Endothelial cell of umbilical vein (primary cell): ENCODE results near the gene CTIF. TPM values are rescaled to one million over a fixed set of nuclear protein-coding genes. Genes with fewer than 3 reads are reported as not detected.

Experiments
- BruUV-seq: library from RNA; stranded (reverse); fragments of 400-500 nt; replicated peaks from 2 replicates; lab custom pipeline; 2021; lab: Mats Ljungman, UMichigan
- CTCF ChIA-PET: fragments of 300-600, 350-600 bp; sonication (Branson Sonifier 250); formaldehyde crosslinking; loops from one replicate; lab custom pipeline; 2021; ENCODE audit warnings: antibody characterized with exemption, inconsistent platforms; lab: Charles Lee
- POLR2A ChIA-PET: fragments of 300-600, 350-600 bp; sonication (Branson Sonifier 250); formaldehyde crosslinking; loops from one replicate; lab custom pipeline; 2021; ENCODE audit warnings: antibody characterized with exemption, inconsistent platforms; lab: Charles Lee
- DNase-seq: peaks from one replicate; pipeline ENCODE4 v3.0.0-alpha.2; 2011; ENCODE audit warnings: low read depth, low spot score
- FAIRE-seq: peaks from 2 replicates; lab custom pipeline; 2011; peaks lifted over from hg19 to GRCh38; lab: Jason Lieb, UNC
- H2AFZ ChIP-seq: 2 replicates; pipeline ENCODE4 v1.6.0; 2012; ENCODE audit warnings: low read depth, low read length, control low read depth, inconsistent platforms
- H3K27ac ChIP-seq: 2 replicates; pipeline ENCODE4 v1.5.1; 2011; ENCODE audit warnings: low read depth, mild to moderate bottlenecking, control low read depth, low read length, moderate library complexity; ENCODE audit not compliant: insufficient read depth
- H3K27me3 ChIP-seq, 2 experiments: 2 replicates each; pipeline versions ENCODE4 v1.6.0 to v1.6.1; 2011; ENCODE audit warnings: low read length in 2 of 2, mixed read lengths in 1 of 2; ENCODE audit not compliant: control insufficient read depth in 2 of 2, insufficient read depth in 2 of 2
- H3K36me3 ChIP-seq, 2 experiments: 2 replicates in 1 of 2; 3 replicates in 1 of 2; pipeline ENCODE4 v1.5.1; 2011; ENCODE audit warnings: low read length in 2 of 2, mild to moderate bottlenecking in 1 of 2, moderate library complexity in 1 of 2; ENCODE audit not compliant: control insufficient read depth in 2 of 2, insufficient read depth in 2 of 2; ENCODE audit errors: extremely low read depth in 1 of 2
- H3K4me1 ChIP-seq: 3 replicates; pipeline ENCODE4 v1.5.1; 2011; ENCODE audit warnings: mild to moderate bottlenecking, low read length; ENCODE audit not compliant: control insufficient read depth, insufficient read depth; ENCODE audit errors: extremely low read depth
- H3K4me2 ChIP-seq: 2 replicates; pipeline ENCODE4 v1.6.1; 2011; ENCODE audit warnings: low read length, control low read depth, mixed read lengths; ENCODE audit not compliant: insufficient read depth
- H3K4me3 ChIP-seq, 3 experiments: fragments of 200-600 bp in 1 of 3; sonication (generic), shearing (Covaris generic) in 1 of 3; replicated peaks in 1 of 3; 2 replicates each; pipeline ENCODE4 v1.5.1; 2011 to 2016; ENCODE audit warnings: control low read depth in 3 of 3, low read length in 3 of 3, mild to moderate bottlenecking in 2 of 3, inconsistent platforms in 1 of 3, low read depth in 1 of 3, moderate library complexity in 1 of 3; ENCODE audit not compliant: insufficient read depth in 1 of 3
- H3K79me2 ChIP-seq: 2 replicates; pipeline ENCODE4 v1.6.0; 2012; ENCODE audit warnings: low read length, inconsistent platforms; ENCODE audit not compliant: control insufficient read depth, insufficient read depth
- H3K9ac ChIP-seq: replicated peaks from 2 replicates; pipeline ENCODE3; 2011; ENCODE audit warnings: low read length, control low read depth; ENCODE audit not compliant: insufficient read depth; ENCODE audit errors: extremely low read depth
- H3K9me1 ChIP-seq: replicated peaks from 3 replicates; pipeline ENCODE4 v1.6.0; 2011; ENCODE audit warnings: mild to moderate bottlenecking, low read length; ENCODE audit not compliant: control insufficient read depth, insufficient read depth; ENCODE audit errors: extremely low read depth
- H3K9me3 ChIP-seq: replicated peaks from 2 replicates; pipeline ENCODE4 v1.5.1; 2012; ENCODE audit warnings: low read length, inconsistent platforms; ENCODE audit not compliant: control insufficient read depth, insufficient read depth
- H4K20me1 ChIP-seq: replicated peaks from 2 replicates; pipeline ENCODE3; 2011; ENCODE audit warnings: mild to moderate bottlenecking, low read length; ENCODE audit not compliant: control insufficient read depth, insufficient read depth; ENCODE audit errors: extremely low read depth
- EZH2 ChIP-seq: IDR thresholded peaks from 2 replicates; pipeline ENCODE4 v1.6.1; 2012; ENCODE audit warnings: borderline replicate concordance, low read depth, mild to moderate bottlenecking, moderate library complexity, low read length, inconsistent platforms; ENCODE audit not compliant: severe bottlenecking
- FOS ChIP-seq: IDR thresholded peaks from 2 replicates; pipeline ENCODE4 v1.6.1; 2011; ENCODE audit warnings: mild to moderate bottlenecking, low read length, moderate library complexity, borderline replicate concordance; ENCODE audit not compliant: insufficient read depth
- GATA2 ChIP-seq: IDR thresholded peaks from 2 replicates; pipeline ENCODE4 v1.7.0; 2011; ENCODE audit warnings: low read depth, mild to moderate bottlenecking, moderate library complexity, mixed read lengths, low read length; ENCODE audit not compliant: insufficient read length, insufficient read depth
- JUN ChIP-seq: IDR thresholded peaks from 2 replicates; pipeline ENCODE4 v1.6.1; 2011; ENCODE audit warnings: borderline replicate concordance, low read depth; ENCODE audit not compliant: insufficient read length, insufficient read depth
- MYC ChIP-seq: IDR thresholded peaks from one replicate; pipeline ENCODE4 v1.6.1; 2011; ENCODE audit warnings: mild to moderate bottlenecking, low read depth, low read length
- POLR2A ChIP-seq: IDR thresholded peaks from 2 replicates; pipeline ENCODE4 v1.6.1; 2012; ENCODE audit warnings: low read depth, mild to moderate bottlenecking, control low read depth, low read length
- POLR2AphosphoS5 ChIP-seq: IDR thresholded peaks from 2 replicates; pipeline ENCODE4 v1.6.1; 2012; ENCODE audit warnings: low read depth, mild to moderate bottlenecking, control low read depth, low read length, moderate library complexity; ENCODE audit not compliant: insufficient read depth
- dilution Hi-C: fragments of 300-500 bp; cut with MboI; formaldehyde crosslinking; loops from one replicate; pipeline ENCODE4 v1.15.0; 2019; ENCODE audit warnings: low sequenced_read_pairs; ENCODE audit not compliant: extremely low pct_ligation_motif_present
- intact Hi-C: fragments of 100-400 bp; cut with micrococcal nuclease; formaldehyde crosslinking; loops from one replicate; pipeline ENCODE4 v1.10.0; 2022
- polyA plus RNA-seq, 4 experiments: library from polyadenylated mRNA; depleted of rRNA in 3 of 4; stranded (reverse) in 3 of 4; unstranded in 1 of 4; fragments of >200 nt; gene quantifications; 2 replicates each; pipeline versions ENCODE4 v1.2.1 to v1.2.3, GENCODE V29; 2011 to 2012; ENCODE audit warnings: missing spikeins in 1 of 4
- total RNA-seq: library from RNA; stranded (reverse); gene quantifications from 2 replicates; pipeline ENCODE4 v1.2.3, GENCODE V29; 2021
- TF ChIP-seq, protein P1 (sequence below): IDR thresholded peaks from 2 replicates; pipeline ENCODE4 v1.6.1; 2011; ENCODE audit not compliant: insufficient read depth, insufficient read length
- TF ChIP-seq, protein P2 (sequence below), 2 donors: IDR thresholded peaks; 1 replicate in 1 of 2; 2 replicates in 1 of 2; pipeline ENCODE4 v1.5.1; 2011; ENCODE audit warnings: low read length in 2 of 2, mild to moderate bottlenecking in 2 of 2, moderate library complexity in 2 of 2, control low read depth in 1 of 2, inconsistent platforms in 1 of 2, low read depth in 1 of 2; ENCODE audit not compliant: insufficient read depth in 1 of 2; ENCODE audit errors: extremely low read depth in 1 of 2

Gene CTIF
- total and polyA plus RNA-seq, 2 donors (not counting 3 experiments of a cell fraction or from before 2014, with no cell fraction given), result 20.9 to 57.7 TPM

DNA sequence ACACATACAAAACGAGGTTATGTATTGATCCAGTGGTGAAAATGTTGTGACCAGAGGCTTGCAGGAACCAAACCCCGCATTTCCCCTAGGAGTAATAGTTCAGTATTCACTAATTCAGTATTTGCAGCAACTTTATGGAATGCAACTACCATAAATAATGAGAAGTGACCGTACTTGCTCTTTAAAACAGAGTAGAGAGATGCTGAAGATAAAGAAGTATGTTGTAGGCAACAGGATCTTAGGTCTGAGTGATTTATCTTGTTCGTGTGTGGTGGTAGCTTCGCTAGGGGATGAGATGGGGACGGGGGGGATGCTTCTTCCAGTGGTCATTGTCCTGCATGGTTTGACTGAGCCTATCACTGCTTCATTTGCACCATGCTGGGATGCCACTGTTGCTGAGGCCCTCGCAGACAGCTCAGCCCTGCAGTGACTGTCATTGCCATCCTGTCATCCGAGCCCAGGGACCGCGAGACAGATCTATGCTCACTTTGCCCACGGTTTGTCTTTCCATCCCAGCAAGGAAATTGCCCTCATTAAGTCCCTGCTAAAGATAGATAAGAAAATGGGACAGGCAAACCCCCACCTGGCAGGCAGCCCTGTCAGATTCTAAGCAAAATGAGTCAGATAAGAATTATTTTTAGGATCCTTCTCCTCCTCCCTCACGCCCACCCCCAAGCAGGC, 181.3 kb downstream of the CTIF start:
- Histone ChIP-seq H2AFZ (no peak overlapping the region), H3K4me2 (no peak overlapping the region)
- peak; percentile 37 for FAIRE-seq

DNA sequence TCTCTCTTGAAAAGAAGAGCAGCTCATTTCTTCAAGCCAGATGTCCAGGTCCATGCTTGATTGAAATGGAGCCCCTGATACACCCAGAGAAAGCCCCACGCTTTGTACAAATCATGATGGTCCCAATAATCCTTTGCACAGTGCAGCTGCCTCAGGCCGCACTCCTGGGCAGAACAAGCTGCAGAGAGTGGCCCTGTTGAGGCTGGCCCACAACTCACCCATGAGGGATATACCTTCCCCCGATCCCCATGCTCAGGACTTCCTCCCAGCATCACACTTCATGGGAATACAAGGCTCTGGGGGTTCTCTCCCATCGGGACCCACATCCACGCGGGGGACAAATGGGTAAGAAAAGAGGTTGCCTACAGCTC, 181.8 kb downstream of the CTIF start:
- intact Hi-C loops (no loop called here), dilution Hi-C loops (no loop called here)
- no peak overlapping the region for H3K27ac ChIP-seq
- CTCF ChIA-PET, result interaction anchor here (0.9 to 2.0 kb wide), 4 partner anchors 9 to 518 kb away, joined by 3 to 4 read pairs (median 4); no protein-coding TSS in a partner anchor
- H3K9ac ChIP-seq, result no peak overlapping the region
- no peaks in the 10 kb centered on the region for H3K27me3 ChIP-seq
- H3K4me2 ChIP-seq, result no peak overlapping the region
- H3K79me2 ChIP-seq, result no peaks in the 10 kb centered on the region
- no peak overlapping the region for H3K4me3 ChIP-seq
- H3K4me1 ChIP-seq, result peaks cover 10% of the 10 kb centered on the region
- H4K20me1 ChIP-seq, result no peaks in the 10 kb centered on the region
- TF ChIP-seq GATA2, result no peak
- TF ChIP-seq, protein P1, sequence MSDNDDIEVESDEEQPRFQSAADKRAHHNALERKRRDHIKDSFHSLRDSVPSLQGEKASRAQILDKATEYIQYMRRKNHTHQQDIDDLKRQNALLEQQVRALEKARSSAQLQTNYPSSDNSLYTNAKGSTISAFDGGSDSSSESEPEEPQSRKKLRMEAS, result no peak
- TF ChIP-seq EZH2, result no peak
- TF ChIP-seq, protein P2, sequence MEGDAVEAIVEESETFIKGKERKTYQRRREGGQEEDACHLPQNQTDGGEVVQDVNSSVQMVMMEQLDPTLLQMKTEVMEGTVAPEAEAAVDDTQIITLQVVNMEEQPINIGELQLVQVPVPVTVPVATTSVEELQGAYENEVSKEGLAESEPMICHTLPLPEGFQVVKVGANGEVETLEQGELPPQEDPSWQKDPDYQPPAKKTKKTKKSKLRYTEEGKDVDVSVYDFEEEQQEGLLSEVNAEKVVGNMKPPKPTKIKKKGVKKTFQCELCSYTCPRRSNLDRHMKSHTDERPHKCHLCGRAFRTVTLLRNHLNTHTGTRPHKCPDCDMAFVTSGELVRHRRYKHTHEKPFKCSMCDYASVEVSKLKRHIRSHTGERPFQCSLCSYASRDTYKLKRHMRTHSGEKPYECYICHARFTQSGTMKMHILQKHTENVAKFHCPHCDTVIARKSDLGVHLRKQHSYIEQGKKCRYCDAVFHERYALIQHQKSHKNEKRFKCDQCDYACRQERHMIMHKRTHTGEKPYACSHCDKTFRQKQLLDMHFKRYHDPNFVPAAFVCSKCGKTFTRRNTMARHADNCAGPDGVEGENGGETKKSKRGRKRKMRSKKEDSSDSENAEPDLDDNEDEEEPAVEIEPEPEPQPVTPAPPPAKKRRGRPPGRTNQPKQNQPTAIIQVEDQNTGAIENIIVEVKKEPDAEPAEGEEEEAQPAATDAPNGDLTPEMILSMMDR (IDR thresholded peaks at IDR 0.05; ENCODE audit: extremely low read depth in 1 of 2, insufficient read depth in 1 of 2, low read depth in 1 of 2, low read length in 2 of 2), result no peak
- no peak for TF ChIP-seq POLR2AphosphoS5
- TF ChIP-seq FOS, result no peak
- no peak for TF ChIP-seq POLR2A
- TF ChIP-seq JUN, result no peak
- no peak for TF ChIP-seq MYC
- FAIRE-seq (no peak), DNase-seq (no peak)
- no peaks in the 10 kb centered on the region for H3K9me1 ChIP-seq
- no peak overlapping the region for H2AFZ ChIP-seq
- no peaks in the 10 kb centered on the region for H3K9me3 ChIP-seq
- BruUV-seq, result no TSS peak
- no peaks in the 10 kb centered on the region for H3K36me3 ChIP-seq
- POLR2A ChIA-PET, result no interaction called here

More for the DNA sequence above, 181.3 kb downstream of the CTIF start:
- dilution Hi-C loops, result no loop called here
- no peaks in the 10 kb centered on the region for H3K79me2 ChIP-seq
- intact Hi-C loops, result no loop called here
- no peaks in the 10 kb centered on the region for H3K9me1 ChIP-seq
- H3K9me3 ChIP-seq, result no peaks in the 10 kb centered on the region
- CTCF ChIA-PET, result interaction anchor here (0.9 to 2.0 kb wide), 4 partner anchors 8 to 518 kb away, joined by 3 to 4 read pairs (median 4); no protein-coding TSS in a partner anchor
- no peak overlapping the region for H3K9ac ChIP-seq
- peaks cover 10% of the 10 kb centered on the region for H3K4me1 ChIP-seq
- TF ChIP-seq, protein P2 (IDR thresholded peaks at IDR 0.05; ENCODE audit: extremely low read depth in 1 of 2, insufficient read depth in 1 of 2, low read depth in 1 of 2, low read length in 2 of 2), result no peak
- no peak for TF ChIP-seq EZH2
- TF ChIP-seq GATA2, result peak; percentile 29
- POLR2A ChIA-PET, result no interaction called here
- no peaks in the 10 kb centered on the region for H3K36me3 ChIP-seq
- BruUV-seq, result no TSS peak
- no peaks in the 10 kb centered on the region for H4K20me1 ChIP-seq
- peak; percentile 12 for DNase-seq
- H3K27me3 ChIP-seq, result no peaks in the 10 kb centered on the region
- H3K4me3 ChIP-seq, result no peak overlapping the region
- H3K27ac ChIP-seq, result no peak overlapping the region
